H9 (cell line): ENCODE measurements around the gene NUP35. TPM values are rescaled to one million over a fixed set of nuclear protein-coding genes. Genes with fewer than 3 reads are reported as not detected.

Experiments
- DNase-seq: peaks from one replicate; pipeline ENCODE4 v3.0.0-alpha.2; 2017
- H2AFZ ChIP-seq: one replicate; pipeline ENCODE4 v1.6.1; 2013; ENCODE audit warnings: mild to moderate bottlenecking, low read length, control low read depth, moderate library complexity
- H2AK5ac ChIP-seq: 2 replicates; pipeline ENCODE4 v1.6.1; 2013; ENCODE audit warnings: low read length, control low read depth, mixed read lengths; ENCODE audit not compliant: insufficient read length
- H2BK120ac ChIP-seq: one replicate; pipeline ENCODE4 v1.6.1; 2013; ENCODE audit warnings: low read depth, mild to moderate bottlenecking, low read length, control low read depth, inconsistent platforms; ENCODE audit not compliant: poor library complexity, severe bottlenecking
- H2BK12ac ChIP-seq: 2 replicates; pipeline ENCODE4 v1.6.1; 2013; ENCODE audit warnings: low read length, control low read depth, mixed read lengths, low read depth; ENCODE audit not compliant: insufficient read length
- H2BK15ac ChIP-seq: 2 replicates; pipeline ENCODE4 v1.6.1; 2013; ENCODE audit warnings: low read depth, low read length, control low read depth
- H2BK20ac ChIP-seq: one replicate; pipeline ENCODE4 v1.6.1; 2013; ENCODE audit warnings: low read depth, mild to moderate bottlenecking, low read length, control low read depth, inconsistent platforms; ENCODE audit not compliant: poor library complexity, severe bottlenecking
- H2BK5ac ChIP-seq: 2 replicates; pipeline ENCODE4 v1.6.1; 2013; ENCODE audit warnings: low read length, control low read depth, mixed read lengths; ENCODE audit not compliant: insufficient read length
- H3K14ac ChIP-seq: 2 replicates; pipeline ENCODE4 v1.6.1; 2013; ENCODE audit warnings: low read length, control low read depth; ENCODE audit not compliant: insufficient read depth
- H3K18ac ChIP-seq: 2 replicates; pipeline ENCODE4 v1.6.1; 2013; ENCODE audit warnings: low read depth, mild to moderate bottlenecking, mixed read lengths, low read length, control low read depth; ENCODE audit not compliant: insufficient read length
- H3K23ac ChIP-seq: 2 replicates; pipeline ENCODE4 v1.6.1; 2013; ENCODE audit warnings: low read length, control low read depth, mixed read lengths, low read depth; ENCODE audit not compliant: insufficient read length
- H3K23me2 ChIP-seq: 2 replicates; pipeline ENCODE4 v1.6.1; 2013; ENCODE audit warnings: low read depth, mild to moderate bottlenecking, mixed read lengths, low read length, control low read depth; ENCODE audit not compliant: insufficient read length, poor library complexity, severe bottlenecking
- H3K27ac ChIP-seq: 2 replicates; pipeline ENCODE4 v1.5.1; 2013; ENCODE audit warnings: low read length, control low read depth, mixed read lengths, low read depth; ENCODE audit not compliant: insufficient read length
- H3K27me3 ChIP-seq: 2 replicates; pipeline ENCODE4 v1.6.1; 2013; ENCODE audit warnings: low read length, control low read depth, inconsistent platforms; ENCODE audit not compliant: insufficient read depth
- H3K4ac ChIP-seq: 2 replicates; pipeline ENCODE4 v1.6.1; 2013; ENCODE audit warnings: low read depth, mild to moderate bottlenecking, control low read depth, inconsistent platforms, low read length, moderate library complexity
- H3K4me1 ChIP-seq: 2 replicates; pipeline ENCODE4 v1.6.1; 2013; ENCODE audit warnings: low read length, control low read depth, inconsistent platforms; ENCODE audit not compliant: insufficient read depth
- H3K4me2 ChIP-seq: 2 replicates; pipeline ENCODE4 v1.6.1; 2013; ENCODE audit warnings: low read length, control low read depth, mixed read lengths; ENCODE audit not compliant: insufficient read length, insufficient read depth
- H3K56ac ChIP-seq: 2 replicates; pipeline ENCODE4 v1.6.1; 2013; ENCODE audit warnings: low read depth, mild to moderate bottlenecking, mixed read lengths, low read length, control low read depth; ENCODE audit not compliant: insufficient read length
- H3K79me1 ChIP-seq: 2 replicates; pipeline ENCODE4 v1.6.1; 2013; ENCODE audit warnings: low read depth, mild to moderate bottlenecking, moderate library complexity, low read length, control low read depth, inconsistent platforms; ENCODE audit not compliant: insufficient read depth, poor library complexity, severe bottlenecking
- H3K79me2 ChIP-seq: 2 replicates; pipeline ENCODE4 v1.6.1; 2013; ENCODE audit warnings: low read length, control low read depth, inconsistent platforms; ENCODE audit not compliant: insufficient read depth
- H3K9ac ChIP-seq: 2 replicates; pipeline ENCODE4 v1.6.1; 2013; ENCODE audit warnings: low read length, control low read depth, mixed read lengths; ENCODE audit not compliant: insufficient read length; ENCODE audit errors: extremely low read depth
- H3K9me3 ChIP-seq: one replicate; pipeline ENCODE4 v1.6.1; 2013; ENCODE audit warnings: low read depth, low read length, inconsistent platforms; ENCODE audit not compliant: control insufficient read depth
- H3T11ph ChIP-seq: one replicate; pipeline ENCODE4 v1.6.1; 2013; ENCODE audit warnings: mild to moderate bottlenecking, low read length, control low read depth, inconsistent platforms
- H4K20me1 ChIP-seq: one replicate; pipeline ENCODE4 v1.6.1; 2013; ENCODE audit not compliant: control insufficient read depth, insufficient read length, insufficient read depth
- H4K5ac ChIP-seq: 2 replicates; pipeline ENCODE4 v1.6.1; 2013; ENCODE audit warnings: low read depth, mild to moderate bottlenecking, mixed read lengths, low read length, control low read depth; ENCODE audit not compliant: insufficient read length
- H4K8ac ChIP-seq: replicated peaks from 2 replicates; pipeline ENCODE4 v1.6.1; 2013; ENCODE audit warnings: low read length, control low read depth, mixed read lengths, low read depth; ENCODE audit not compliant: insufficient read length
- H4K91ac ChIP-seq: 2 replicates; pipeline ENCODE4 v1.6.1; 2013; ENCODE audit warnings: low read depth, mild to moderate bottlenecking, moderate library complexity, mixed read lengths, low read length, control low read depth; ENCODE audit not compliant: insufficient read length
- H3K27ac Mint-ChIP-seq, 3 experiments: 2 replicates in 2 of 3; 3 replicates in 1 of 3; pipeline ENCODE4 v1.8.0; 2020 to 2021; ENCODE audit warnings: mixed read lengths in 3 of 3, mild to moderate bottlenecking in 1 of 3, moderate library complexity in 1 of 3
- H3K27me3 Mint-ChIP-seq: 2 replicates; pipeline ENCODE4 v1.8.0; 2021; ENCODE audit warnings: low read depth, mild to moderate bottlenecking, moderate library complexity, mixed read lengths
- H3K36me3 Mint-ChIP-seq, 3 experiments: 2 replicates in 2 of 3; 3 replicates in 1 of 3; pipeline ENCODE4 v1.8.0; 2020 to 2021; ENCODE audit warnings: low read depth in 3 of 3, mixed read lengths in 3 of 3; ENCODE audit not compliant: insufficient read depth in 1 of 3
- H3K4me1 Mint-ChIP-seq, 2 experiments: 2 replicates each; pipeline ENCODE4 v1.8.0; 2020; ENCODE audit warnings: mixed read lengths in 2 of 2
- H3K4me3 Mint-ChIP-seq, 2 experiments: 2 replicates in 1 of 2; 3 replicates in 1 of 2; pipeline ENCODE4 v1.8.0; 2020 to 2021; ENCODE audit warnings: mild to moderate bottlenecking in 2 of 2, mixed read lengths in 2 of 2, moderate library complexity in 1 of 2
- H3K9me3 Mint-ChIP-seq, 2 experiments: 2 replicates in 1 of 2; 3 replicates in 1 of 2; pipeline ENCODE4 v1.8.0; 2020; ENCODE audit warnings: mild to moderate bottlenecking in 2 of 2, mixed read lengths in 2 of 2, moderate library complexity in 1 of 2
- WGBS: extraction: QIAGEN DNeasy Blood & Tissue Kit; methylation state at CpG from one replicate; pipeline ENCODE4 v1.1.7; 2013; ENCODE audit warnings: missing lambda C conversion rate, low lambda C conversion rate, mixed read lengths; ENCODE audit not compliant: insufficient read length; ENCODE audit errors: extremely low coverage; 5-methylcytosine and 5-hydroxymethylcytosine counted together
- total RNA-seq: library from RNA; stranded (reverse); gene quantifications from 2 replicates; pipeline ENCODE4 v1.2.1, GENCODE V29; 2021
- TF ChIP-seq, protein P1 (sequence below): fragments of 200-600 bp; sonication (generic); conservative IDR thresholded peaks from 3 replicates; pipeline ENCODE4 v1.8.0; 2021; ENCODE audit warnings: antibody characterized with exemption, mild to moderate bottlenecking

NUP35 gene
- total RNA-seq, 1 experiment from 2014 or later: 53.6 TPM

DNA sequence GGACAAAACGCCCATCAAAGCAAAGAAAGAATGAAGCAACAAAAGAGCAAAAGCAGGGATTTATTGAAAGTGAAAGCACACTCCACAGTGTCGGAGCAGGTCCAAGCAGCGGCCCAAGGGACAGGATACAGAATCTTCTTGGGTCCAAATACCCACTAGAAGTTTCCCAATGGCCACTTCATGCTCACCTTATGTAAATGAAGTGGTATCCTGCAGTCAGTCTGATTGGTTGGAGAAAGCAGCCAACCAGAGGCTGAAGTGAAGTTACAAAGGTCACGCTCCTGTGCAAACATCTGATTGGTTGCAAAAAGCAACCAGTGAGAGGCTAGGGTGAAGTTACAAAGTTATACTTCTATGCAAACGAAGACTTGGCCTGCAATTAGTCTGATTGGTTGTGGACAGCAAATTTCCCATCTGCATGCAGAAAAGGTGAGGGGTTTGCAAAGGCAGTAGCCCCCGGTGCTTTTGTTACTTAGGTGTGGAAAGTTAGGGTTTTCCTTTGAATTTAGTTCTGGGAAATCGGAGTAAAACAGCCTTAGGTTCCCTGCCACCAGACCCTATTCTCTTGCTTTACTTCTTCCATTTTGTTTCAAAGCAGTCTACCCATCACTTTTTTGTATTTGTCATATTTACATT is 32.8 kb upstream of the NUP35 start:
- Histone ChIP-seq H3K56ac (no peak overlapping the region), H2BK5ac (no peak overlapping the region), H3K14ac (no peak overlapping the region), H2BK120ac (no peak overlapping the region), H3K27ac (no peak overlapping the region), H3K4me1 (no peaks in the 10 kb centered on the region; the same call in 1 of the 2 replicates), H3K18ac (no peak overlapping the region), H4K20me1 (no peaks in the 10 kb centered on the region), H3K4me2 (no peak overlapping the region), H2BK20ac (no peak overlapping the region), H2AFZ (no peak overlapping the region), H4K91ac (no peak overlapping the region), H3K23me2 (no peaks in the 10 kb centered on the region), H3K23ac (no peak overlapping the region), H3K27me3 (no peaks in the 10 kb centered on the region), H4K8ac (no peak overlapping the region), H3K9ac (no peak overlapping the region), H2BK15ac (no peak overlapping the region), H2BK12ac (no peak overlapping the region), H3T11ph (no peak overlapping the region), H2AK5ac (no peak overlapping the region), H3K4ac (no peak overlapping the region), H3K9me3 (no peaks in the 10 kb centered on the region), H3K79me1 (no peaks in the 10 kb centered on the region), H4K5ac (no peak overlapping the region), H3K79me2 (no peaks in the 10 kb centered on the region)
- DNase-seq: no peak
- no peak overlapping the region for H3K4me3 Mint-ChIP-seq
- no peak overlapping the region for H3K27ac Mint-ChIP-seq
- TF ChIP-seq, protein P1, sequence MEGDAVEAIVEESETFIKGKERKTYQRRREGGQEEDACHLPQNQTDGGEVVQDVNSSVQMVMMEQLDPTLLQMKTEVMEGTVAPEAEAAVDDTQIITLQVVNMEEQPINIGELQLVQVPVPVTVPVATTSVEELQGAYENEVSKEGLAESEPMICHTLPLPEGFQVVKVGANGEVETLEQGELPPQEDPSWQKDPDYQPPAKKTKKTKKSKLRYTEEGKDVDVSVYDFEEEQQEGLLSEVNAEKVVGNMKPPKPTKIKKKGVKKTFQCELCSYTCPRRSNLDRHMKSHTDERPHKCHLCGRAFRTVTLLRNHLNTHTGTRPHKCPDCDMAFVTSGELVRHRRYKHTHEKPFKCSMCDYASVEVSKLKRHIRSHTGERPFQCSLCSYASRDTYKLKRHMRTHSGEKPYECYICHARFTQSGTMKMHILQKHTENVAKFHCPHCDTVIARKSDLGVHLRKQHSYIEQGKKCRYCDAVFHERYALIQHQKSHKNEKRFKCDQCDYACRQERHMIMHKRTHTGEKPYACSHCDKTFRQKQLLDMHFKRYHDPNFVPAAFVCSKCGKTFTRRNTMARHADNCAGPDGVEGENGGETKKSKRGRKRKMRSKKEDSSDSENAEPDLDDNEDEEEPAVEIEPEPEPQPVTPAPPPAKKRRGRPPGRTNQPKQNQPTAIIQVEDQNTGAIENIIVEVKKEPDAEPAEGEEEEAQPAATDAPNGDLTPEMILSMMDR: no peak
- no peaks in the 10 kb centered on the region for H3K27me3 Mint-ChIP-seq
- no CpG with 5 or more reads among the region's 7 CpGs for WGBS
- H3K36me3 Mint-ChIP-seq: peaks cover 0 to 2% (median 0%) of the 10 kb centered on the region in 3 experiments; a peak in 2 of 7 replicates
- H3K9me3 Mint-ChIP-seq: no peaks in the 10 kb centered on the region
- H3K4me1 Mint-ChIP-seq: peaks cover 11 to 12% of the 10 kb centered on the region in 2 experiments
